Activated T-helper 1 cell treated with anti-CD3 and anti-CD28 coated beads, Interleukin-12 subunit alpha, Interleukin-12 subunit beta, Interleukin-2, Interleukin-4 antibody, amounts not matched to agents 30 ng/mL and 10 ng/mL and 1 ng/mL, durations not matched to agents 14 hours and 24 hours and 36 hours (primary cell): ENCODE data around the gene AUNIP. TPM values are rescaled to one million over a fixed set of nuclear protein-coding genes. Genes with fewer than 3 reads are reported as not detected.
A peak's percentile ranks its signal among the peaks of the same experiment; 100 is the strongest.

Experiments
- DNase-seq: peaks from one replicate; pipeline ENCODE4 v3.0.0; 2021; ENCODE audit warnings: low spot score
- H3K27ac Mint-ChIP-seq: one replicate; pipeline ENCODE4 v1.8.0; 2021; ENCODE audit warnings: mild to moderate bottlenecking, mixed read lengths
- H3K27me3 Mint-ChIP-seq: one replicate; pipeline ENCODE4 v1.8.0; 2022; ENCODE audit warnings: mild to moderate bottlenecking, moderate library complexity, mixed read lengths; ENCODE audit not compliant: insufficient read depth
- H3K36me3 Mint-ChIP-seq: one replicate; pipeline ENCODE4 v1.8.0; 2021; ENCODE audit warnings: low read depth, mixed read lengths
- H3K4me1 Mint-ChIP-seq: one replicate; pipeline ENCODE4 v1.8.0; 2021; ENCODE audit warnings: low read depth, mixed read lengths
- H3K4me3 Mint-ChIP-seq: one replicate; pipeline ENCODE4 v1.8.0; 2021; ENCODE audit warnings: mild to moderate bottlenecking, moderate library complexity, mixed read lengths
- H3K9me3 Mint-ChIP-seq: one replicate; pipeline ENCODE4 v1.8.0; 2021; ENCODE audit warnings: mixed read lengths
- intact Hi-C: fragments of 100-400 bp; cut with micrococcal nuclease; formaldehyde crosslinking; loops from one replicate; pipeline ENCODE4 v1.15.1; 2024
- total RNA-seq: library from RNA; stranded (reverse); gene quantifications from 2 replicates; pipeline ENCODE4 v1.2.3, GENCODE V29; 2022

Gene AUNIP
- total RNA-seq, 1 donor from 2014 or later = 10.2 TPM

- intact Hi-C loops = no loop called here
- no peaks in the 10 kb centered on the region for H3K36me3 Mint-ChIP-seq
- no peaks in the 10 kb centered on the region for H3K27me3 Mint-ChIP-seq
- H3K9me3 Mint-ChIP-seq = no peaks in the 10 kb centered on the region
- H3K4me3 Mint-ChIP-seq = no peak overlapping the region
- no peak overlapping the region for H3K27ac Mint-ChIP-seq
- no peaks in the 10 kb centered on the region for H3K4me1 Mint-ChIP-seq
- DNase-seq = no peak
These were observed 11.4 kb upstream of the AUNIP start for GRCh38 chr1:25870614-25871013.

- no peak for DNase-seq
- no peaks in the 10 kb centered on the region for H3K27me3 Mint-ChIP-seq
- H3K4me3 Mint-ChIP-seq = no peak overlapping the region
- H3K9me3 Mint-ChIP-seq = no peaks in the 10 kb centered on the region
- H3K36me3 Mint-ChIP-seq = no peaks in the 10 kb centered on the region
- intact Hi-C loops = no loop called here
- H3K4me1 Mint-ChIP-seq = no peaks in the 10 kb centered on the region
- no peak overlapping the region for H3K27ac Mint-ChIP-seq
These were observed 10.8 kb upstream of the AUNIP start for GRCh38 chr1:25869909-25870606.

GRCh38 chr1:25867210-25867991 lies 8.1 kb upstream of the AUNIP start:
- H3K27me3 Mint-ChIP-seq = no peaks in the 10 kb centered on the region
- no peak for DNase-seq
- intact Hi-C loops = no loop called here

GRCh38 chr1:25866288-25866687 lies 7.0 kb upstream of the AUNIP start:
- Mint-ChIP-seq H3K27me3 (no peaks in the 10 kb centered on the region), H3K27ac (no peak overlapping the region), H3K4me3 (no peak overlapping the region), H3K4me1 (peaks cover 3% of the 10 kb centered on the region), H3K36me3 (peaks cover 2% of the 10 kb centered on the region), H3K9me3 (no peaks in the 10 kb centered on the region)
- DNase-seq = no peak
- intact Hi-C loops = no loop called here

More at GRCh38 chr1:25867210-25867991, 8.1 kb upstream of the AUNIP start:
- no peaks in the 10 kb centered on the region for H3K4me1 Mint-ChIP-seq
- no peak overlapping the region for H3K4me3 Mint-ChIP-seq
- H3K36me3 Mint-ChIP-seq = no peaks in the 10 kb centered on the region
- no peaks in the 10 kb centered on the region for H3K9me3 Mint-ChIP-seq
- H3K27ac Mint-ChIP-seq = no peak overlapping the region

DNA sequence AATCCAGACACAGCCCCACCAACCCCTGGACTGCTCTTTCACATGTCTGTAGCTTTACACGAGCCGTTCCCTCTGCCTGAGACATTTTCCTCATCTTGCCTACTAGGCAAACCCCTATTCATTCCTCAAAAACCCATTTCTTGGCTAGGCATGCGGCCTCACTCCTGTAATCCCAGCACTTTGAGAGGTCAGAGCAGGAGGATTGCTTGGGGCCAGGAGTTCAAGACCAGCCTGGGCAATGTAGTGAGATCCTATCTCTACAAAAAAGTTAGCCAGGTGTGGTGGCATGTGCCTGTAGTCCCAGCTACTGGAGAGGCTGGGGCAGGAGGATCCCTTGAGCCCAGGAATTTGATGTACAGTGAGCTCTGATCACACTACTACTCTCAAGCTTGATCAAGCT lies 5.2 kb upstream of the AUNIP start:
- Mint-ChIP-seq H3K9me3 (no peaks in the 10 kb centered on the region), H3K4me1 (peaks cover 15% of the 10 kb centered on the region), H3K27me3 (no peaks in the 10 kb centered on the region), H3K4me3 (no peak overlapping the region), H3K36me3 (peaks cover 2% of the 10 kb centered on the region), H3K27ac (no peak overlapping the region)
- no peak for DNase-seq
- intact Hi-C loops = no loop called here

- Mint-ChIP-seq H3K4me1 (peaks cover 19% of the 10 kb centered on the region), H3K9me3 (no peaks in the 10 kb centered on the region), H3K27ac (no peak overlapping the region), H3K36me3 (peaks cover 2% of the 10 kb centered on the region), H3K4me3 (no peak overlapping the region), H3K27me3 (no peaks in the 10 kb centered on the region)
- no peak for DNase-seq
- intact Hi-C loops = no loop called here
These were observed 4.4 kb upstream of the AUNIP start for GRCh38 chr1:25863486-25864262.

DNA sequence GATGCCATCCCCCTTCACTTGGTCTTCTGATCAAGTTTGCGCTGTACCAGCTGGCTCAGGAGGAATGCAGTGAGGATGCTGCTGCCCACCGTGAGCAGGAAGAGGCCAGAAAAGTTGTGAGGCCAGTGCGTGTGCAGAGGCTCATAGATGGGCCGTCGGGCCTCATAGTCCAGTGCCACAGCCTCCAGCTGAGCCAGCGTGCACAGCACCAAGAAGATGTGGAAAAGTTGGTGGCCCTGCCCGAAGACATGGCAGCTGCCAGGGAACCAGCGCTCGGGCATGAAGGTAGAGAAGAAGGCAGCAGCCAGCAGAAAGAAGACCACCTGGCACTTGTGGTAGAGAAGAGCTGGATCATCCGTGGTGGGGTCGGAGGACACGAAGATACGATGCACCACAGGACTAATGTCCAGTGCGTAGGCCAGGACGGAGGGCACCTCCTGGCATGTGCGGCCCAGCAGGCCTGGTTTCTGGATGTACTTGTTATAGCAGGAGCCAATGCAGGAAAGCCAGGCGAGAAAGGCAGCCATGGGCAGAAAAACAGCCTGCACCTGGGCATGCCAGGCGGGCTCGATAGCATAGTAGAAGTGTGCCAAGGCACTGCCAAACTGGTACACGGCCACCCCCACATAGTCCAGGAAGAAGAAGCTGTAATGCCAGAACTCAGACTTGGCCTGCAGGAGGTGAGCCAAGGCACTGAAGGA lies 3.7 kb upstream of the AUNIP start:
- Mint-ChIP-seq H3K4me1 (peaks cover 25% of the 10 kb centered on the region), H3K9me3 (no peaks in the 10 kb centered on the region), H3K27ac (no peak overlapping the region), H3K4me3 (no peak overlapping the region), H3K36me3 (peaks cover 2% of the 10 kb centered on the region), H3K27me3 (no peaks in the 10 kb centered on the region)
- intact Hi-C loops = no loop called here
- no peak for DNase-seq

- DNase-seq = no peak
- H3K27ac Mint-ChIP-seq = no peak overlapping the region
- H3K36me3 Mint-ChIP-seq = peaks cover 2% of the 10 kb centered on the region
- H3K4me3 Mint-ChIP-seq = peak overlapping the region; percentile 59
- H3K9me3 Mint-ChIP-seq = no peaks in the 10 kb centered on the region
- H3K4me1 Mint-ChIP-seq = peaks cover 27% of the 10 kb centered on the region
- intact Hi-C loops = no loop called here
- H3K27me3 Mint-ChIP-seq = no peaks in the 10 kb centered on the region
These were observed 2.3 kb upstream of the AUNIP start for GRCh38 chr1:25861316-25862286.

DNA sequence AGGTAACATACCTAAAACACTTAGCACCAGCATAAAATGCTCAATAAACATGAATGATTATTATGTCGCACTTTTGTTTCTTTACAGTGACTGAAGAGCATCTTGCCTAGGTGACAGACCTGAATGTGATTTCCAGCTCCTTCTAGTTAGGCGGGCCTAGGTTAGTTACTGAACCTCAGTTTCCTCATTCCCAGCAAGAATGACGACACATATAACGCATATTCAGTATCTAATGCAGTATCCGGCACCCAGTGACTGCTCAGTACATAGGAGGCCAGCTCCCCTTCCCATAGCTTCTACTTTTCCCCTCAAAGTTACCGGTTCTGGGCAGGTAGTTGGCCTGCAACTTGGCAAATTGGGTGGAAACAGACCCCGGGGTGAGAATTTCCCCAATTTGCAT lies 763 bp downstream of the AUNIP start:
- Mint-ChIP-seq H3K4me3 (peak overlapping the region; percentile 89), H3K4me1 (peaks cover 35% of the 10 kb centered on the region), H3K9me3 (no peaks in the 10 kb centered on the region), H3K36me3 (peaks cover 2% of the 10 kb centered on the region), H3K27ac (peak overlapping the region; percentile 89), H3K27me3 (no peaks in the 10 kb centered on the region)
- DNase-seq = no peak
- intact Hi-C loops = no loop called here

DNA sequence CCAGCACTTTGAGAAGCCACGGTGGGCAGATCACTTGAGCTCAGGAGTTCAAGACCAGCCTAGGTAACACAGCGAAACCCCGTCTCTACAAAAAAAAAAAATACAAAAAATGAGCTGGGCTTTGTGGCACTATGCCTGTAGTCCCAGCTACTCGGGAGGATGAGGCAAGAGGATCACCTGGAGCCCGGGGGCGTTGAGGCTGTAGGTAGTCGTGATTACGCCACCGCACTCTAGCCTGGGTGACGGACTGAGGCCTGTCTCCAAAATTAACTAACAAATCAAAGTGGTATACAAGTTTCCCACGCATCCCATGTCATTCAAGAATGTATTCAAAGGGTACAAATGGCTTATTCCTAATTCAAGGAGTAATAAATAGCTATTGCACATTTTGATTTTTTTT lies 2.4 kb downstream of the AUNIP start:
- Mint-ChIP-seq H3K4me3 (no peak overlapping the region), H3K27ac (no peak overlapping the region), H3K4me1 (peaks cover 35% of the 10 kb centered on the region), H3K27me3 (no peaks in the 10 kb centered on the region), H3K36me3 (peaks cover 2% of the 10 kb centered on the region), H3K9me3 (no peaks in the 10 kb centered on the region)
- DNase-seq = no peak
- intact Hi-C loops = no loop called here

DNA sequence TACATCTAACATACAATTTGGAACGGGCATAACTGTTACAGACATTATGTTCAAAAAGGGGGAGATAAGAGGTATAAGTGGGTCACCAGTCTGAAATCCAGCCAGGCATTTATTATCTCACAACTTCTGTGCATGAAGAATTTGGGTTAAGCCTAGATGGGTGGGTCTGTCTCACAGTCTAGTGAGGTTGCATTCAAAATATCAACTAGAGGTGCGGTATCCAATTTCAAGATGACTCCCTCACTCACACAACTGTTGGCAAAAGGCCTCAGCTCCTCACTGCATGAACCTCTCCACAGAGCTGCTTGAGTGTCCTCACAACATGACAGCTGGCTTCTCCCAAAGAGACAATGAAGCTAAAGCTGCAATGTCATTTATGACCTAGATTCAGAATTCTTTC lies 4.7 kb downstream of the AUNIP start:
- Mint-ChIP-seq H3K4me1 (peaks cover 21% of the 10 kb centered on the region), H3K27me3 (no peaks in the 10 kb centered on the region), H3K36me3 (no peaks in the 10 kb centered on the region), H3K4me3 (no peak overlapping the region), H3K9me3 (no peaks in the 10 kb centered on the region), H3K27ac (no peak overlapping the region)
- intact Hi-C loops = no loop called here
- DNase-seq = no peak

GRCh38 chr1:25848531-25848930 lies 10.7 kb downstream of the AUNIP start:
- no peaks in the 10 kb centered on the region for H3K9me3 Mint-ChIP-seq
- intact Hi-C loops = no loop called here
- no peak for DNase-seq
- H3K4me3 Mint-ChIP-seq = no peak overlapping the region
- H3K4me1 Mint-ChIP-seq = no peaks in the 10 kb centered on the region
- H3K27ac Mint-ChIP-seq = no peak overlapping the region
- no peaks in the 10 kb centered on the region for H3K36me3 Mint-ChIP-seq
- H3K27me3 Mint-ChIP-seq = no peaks in the 10 kb centered on the region
